Stimulated activated CD8-positive, alpha-beta memory T cell treated with anti-CD3 and anti-CD28 coated beads, Interleukin-15, amount 100 ng/mL, for 4 hours (primary cell): Measurements from ENCODE around the gene USP15.

ENCODE experiments used
- DNase-seq, 2 donors: peaks; one replicate each; pipeline ENCODE4 v3.0.0-alpha.2; 2020; ENCODE audit warnings: low read depth in 2 of 2

The USP15 gene

GRCh38 chr12:62370189-62370588, 110.0 kb downstream of the USP15 start:
- no peak for DNase-seq

GRCh38 chr12:62371661-62372060, 111.5 kb downstream of the USP15 start:
- no peak for DNase-seq

GRCh38 chr12:62372134-62372533, 111.9 kb downstream of the USP15 start:
- DNase-seq: no peak

- DNase-seq: no peak
Measured at GRCh38 chr12:62372825-62373224, 112.6 kb downstream of the USP15 start.

GRCh38 chr12:62375603-62376002, 115.4 kb downstream of the USP15 start:
- DNase-seq: no peak

- DNase-seq: no peak
Measured at GRCh38 chr12:62379026-62379722, 119.0 kb downstream of the USP15 start.

GRCh38 chr12:62379723-62380045, 119.5 kb downstream of the USP15 start:
- no peak for DNase-seq

- no peak for DNase-seq
Measured at GRCh38 chr12:62382526-62382925, 122.3 kb downstream of the USP15 start.

GRCh38 chr12:62396750-62397149, 136.5 kb downstream of the USP15 start:
- no peak for DNase-seq

- no peak for DNase-seq
Measured at GRCh38 chr12:62400135-62400534, 139.9 kb downstream of the USP15 start.

GRCh38 chr12:62401631-62402030, 141.4 kb downstream of the USP15 start:
- no peak for DNase-seq

- no peak for DNase-seq
Measured at GRCh38 chr12:62403031-62403430, 142.8 kb downstream of the USP15 start.

- no peak for DNase-seq
Measured at GRCh38 chr12:62407587-62407986, 147.4 kb downstream of the USP15 start.

- DNase-seq: no peak
Measured at GRCh38 chr12:62409068-62409467, 148.9 kb downstream of the USP15 start.

- no peak for DNase-seq
Measured at GRCh38 chr12:62414180-62414579, 154.0 kb downstream of the USP15 start.

- no peak for DNase-seq
Measured at GRCh38 chr12:62426089-62426488, 165.9 kb downstream of the USP15 start.

GRCh38 chr12:62429457-62429856, 169.3 kb downstream of the USP15 start:
- no peak for DNase-seq

- no peak for DNase-seq
Measured at GRCh38 chr12:62434494-62435302, 174.5 kb downstream of the USP15 start.

GRCh38 chr12:62435303-62436163, 175.3 kb downstream of the USP15 start:
- DNase-seq: no peak

GRCh38 chr12:62436164-62436503, 175.9 kb downstream of the USP15 start:
- no peak for DNase-seq

- no peak for DNase-seq
Measured at GRCh38 chr12:62438098-62438692, 178.0 kb downstream of the USP15 start.

GRCh38 chr12:62446754-62447452, 186.7 kb downstream of the USP15 start:
- DNase-seq: no peak
